GM10847 (cell line): ENCODE data around the gene ASGR1.

Experiments used
- POLR2A ChIP-seq: IDR thresholded peaks from 2 replicates; pipeline ENCODE4 v1.6.1; 2011; ENCODE audit not compliant: insufficient read length; ENCODE audit errors: extremely low read depth

ASGR1 gene

GRCh38 chr17:7183433-7184090 lies 4.4 kb upstream of the ASGR1 start:
- no peak for TF ChIP-seq POLR2A

GRCh38 chr17:7178973-7179316 lies 225 bp downstream of the ASGR1 start:
- no peak for TF ChIP-seq POLR2A

- no peak for TF ChIP-seq POLR2A
These were observed 1.2 kb downstream of the ASGR1 start for GRCh38 chr17:7177954-7178477.

GRCh38 chr17:7177191-7177953 lies 1.8 kb downstream of the ASGR1 start:
- TF ChIP-seq POLR2A = no peak

GRCh38 chr17:7176841-7177190 lies 2.4 kb downstream of the ASGR1 start:
- TF ChIP-seq POLR2A = no peak

- no peak for TF ChIP-seq POLR2A
These were observed 2.9 kb downstream of the ASGR1 start for GRCh38 chr17:7176107-7176840.

GRCh38 chr17:7175330-7175733 lies 3.8 kb downstream of the ASGR1 start:
- no peak for TF ChIP-seq POLR2A

GRCh38 chr17:7174603-7175326 lies 4.4 kb downstream of the ASGR1 start:
- TF ChIP-seq POLR2A = no peak

- TF ChIP-seq POLR2A = no peak
These were observed 5.2 kb downstream of the ASGR1 start for GRCh38 chr17:7173687-7174602.

GRCh38 chr17:7167832-7168231 lies 11.3 kb downstream of the ASGR1 start:
- no peak for TF ChIP-seq POLR2A

- no peak for TF ChIP-seq POLR2A
These were observed 12.3 kb downstream of the ASGR1 start for GRCh38 chr17:7166873-7167272.

- no peak for TF ChIP-seq POLR2A
These were observed 22.7 kb downstream of the ASGR1 start for GRCh38 chr17:7156342-7156940.

- TF ChIP-seq POLR2A = no peak
These were observed 31.4 kb downstream of the ASGR1 start for GRCh38 chr17:7147772-7148171.

- TF ChIP-seq POLR2A = no peak
These were observed 33.1 kb downstream of the ASGR1 start for GRCh38 chr17:7146115-7146514.

- TF ChIP-seq POLR2A = no peak
These were observed 35.0 kb downstream of the ASGR1 start for GRCh38 chr17:7144213-7144612.
